ENCODE data around the gene AIRE.

Gene AIRE

GRCh38 chr21:44325386-44326271 is 40.0 kb downstream of the AIRE start:
- no peak for DNase-seq

GRCh38 chr21:44326272-44326647 is 40.6 kb downstream of the AIRE start:
- no peak for DNase-seq

- no peak for DNase-seq
Observed at GRCh38 chr21:44326716-44327602, 41.3 kb downstream of the AIRE start.

- DNase-seq, result no peak
Observed at GRCh38 chr21:44327603-44327974, 41.9 kb downstream of the AIRE start.

GRCh38 chr21:44328242-44328895 is 42.7 kb downstream of the AIRE start:
- DNase-seq, result no peak

- DNase-seq, result no peak
Observed at GRCh38 chr21:44329086-44329889, 43.6 kb downstream of the AIRE start.

GRCh38 chr21:44329971-44330681 is 44.5 kb downstream of the AIRE start:
- no peak for DNase-seq

GRCh38 chr21:44330698-44331097 is 45.0 kb downstream of the AIRE start:
- no peak for DNase-seq

GRCh38 chr21:44331209-44331608 is 45.5 kb downstream of the AIRE start:
- no peak for DNase-seq

- DNase-seq, result no peak
Observed at GRCh38 chr21:44331650-44332307, 46.1 kb downstream of the AIRE start.

GRCh38 chr21:44332383-44332782 is 46.7 kb downstream of the AIRE start:
- DNase-seq, result no peak

GRCh38 chr21:44332965-44333364 is 47.3 kb downstream of the AIRE start:
- no peak for DNase-seq

- no peak for DNase-seq
Observed at GRCh38 chr21:44333509-44334328, 48.0 kb downstream of the AIRE start.

GRCh38 chr21:44334329-44335030 is 48.8 kb downstream of the AIRE start:
- no peak for DNase-seq

GRCh38 chr21:44335266-44336059 is 49.8 kb downstream of the AIRE start:
- no peak for DNase-seq

- no peak for DNase-seq
Observed at GRCh38 chr21:44337449-44337848, 51.8 kb downstream of the AIRE start.

- no peak for DNase-seq
Observed at GRCh38 chr21:44337941-44338895, 52.5 kb downstream of the AIRE start.

All from activated CD4-positive, alpha-beta T cell treated with anti-CD3 and anti-CD28 coated beads, Interleukin-2, amount 50 U/mL, for 1 hour (primary cell).